NCI-H2196 (cell line): Measurements from ENCODE around the gene TKTL2.

Source experiments
- DNase-seq: peaks from one replicate; lab custom pipeline; 2025; ENCODE audit not compliant: unreplicated experiment; lab: John Stamatoyannopoulos, UW

TKTL2 gene

GRCh38 chr4:163473576-163473975, at the start of gene TKTL2:
TSS of gene TKTL2 (minus strand) at chr4:163473754. CDS start at chr4:163473734, 20 bp downstream.
- no peak for DNase-seq

GRCh38 chr4:163515198-163515597, 41.6 kb upstream of the TKTL2 start:
- no peak for DNase-seq

DNA sequence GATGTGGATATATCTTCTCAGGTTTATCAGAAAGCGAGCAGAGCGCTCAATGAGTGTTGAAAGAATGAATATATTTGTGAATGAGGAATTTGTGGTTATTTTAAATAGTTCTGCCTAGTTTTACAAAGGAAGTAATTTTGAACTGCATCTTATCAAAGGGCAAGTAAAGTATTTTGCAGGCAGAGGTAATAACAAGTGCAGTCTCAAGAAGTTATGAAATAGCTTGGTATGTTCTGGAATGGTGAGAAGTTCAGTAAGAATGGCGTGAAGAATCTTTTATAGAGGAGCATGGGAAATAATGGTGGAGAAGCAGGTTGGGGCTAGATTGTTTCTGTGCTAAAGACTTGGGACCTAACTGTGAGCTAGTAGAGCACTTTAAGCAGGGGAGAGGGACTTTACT, 31.8 kb upstream of the TKTL2 start:
- no peak for DNase-seq

DNA sequence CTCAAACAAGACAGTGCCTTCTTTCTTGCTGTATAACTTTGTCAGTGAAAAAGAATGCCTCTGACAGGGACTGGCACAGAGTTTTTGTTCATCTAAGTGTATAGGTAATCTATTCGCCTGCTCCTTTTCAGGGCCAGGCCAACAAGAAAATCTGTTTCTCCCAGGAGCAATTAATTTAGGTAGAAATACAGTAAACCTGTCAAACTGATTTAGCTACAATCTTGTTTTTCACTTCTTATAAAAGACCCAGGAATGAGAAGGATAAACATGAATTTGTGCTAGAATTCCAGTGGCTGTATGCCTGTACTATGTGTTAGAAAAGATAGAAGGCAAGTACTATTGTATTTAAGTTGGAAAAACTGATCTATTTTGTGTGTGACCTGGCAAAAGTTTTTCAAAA, 27.0 kb upstream of the TKTL2 start:
- no peak for DNase-seq

GRCh38 chr4:163495900-163496299, 22.3 kb upstream of the TKTL2 start:
- no peak for DNase-seq

DNA sequence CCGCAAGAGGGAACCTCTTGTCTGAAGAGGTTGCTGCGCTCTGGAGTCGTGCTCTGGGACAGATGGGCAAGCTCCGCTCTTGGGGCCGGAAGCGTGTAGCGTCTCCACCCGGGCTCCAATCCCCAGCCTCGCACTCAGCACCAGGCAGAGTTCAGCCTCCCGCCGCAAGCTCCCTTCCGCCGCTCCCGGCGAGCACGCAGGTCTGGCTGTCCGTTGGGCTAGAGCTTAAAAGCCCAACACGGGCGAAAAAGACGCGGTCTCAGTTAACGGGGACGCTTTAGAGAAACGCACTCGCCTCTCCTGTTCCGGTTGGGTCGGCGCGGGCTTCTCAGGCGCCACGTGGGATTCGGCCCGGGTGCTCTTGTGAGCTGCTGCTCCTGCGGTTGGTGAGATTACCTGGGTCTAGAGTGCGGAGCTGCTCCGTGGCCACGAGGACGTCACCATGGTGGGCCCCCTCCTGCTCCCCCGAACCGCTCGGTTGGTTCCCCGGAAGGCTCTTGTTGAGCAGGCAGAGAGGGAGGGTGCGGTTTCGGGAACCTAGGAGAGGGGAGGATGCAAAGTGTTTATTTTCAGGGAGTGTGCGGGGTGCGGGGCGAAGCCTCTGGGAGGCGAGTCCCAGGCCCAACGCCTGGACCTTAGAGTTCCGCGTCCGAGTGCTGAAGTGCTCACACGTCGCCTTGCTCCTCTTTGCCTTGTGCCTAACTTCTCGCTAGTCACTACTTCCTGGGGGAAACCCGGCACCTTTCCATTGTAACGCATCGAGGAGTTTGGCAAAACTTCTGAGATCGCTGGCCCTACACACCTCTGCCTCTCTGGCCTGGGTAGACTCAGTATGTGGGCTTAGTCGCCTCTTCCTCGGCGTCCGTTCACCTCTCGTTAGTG, 21.0 kb upstream of the TKTL2 start, which contains the start of gene TMA16:
TMA16 (plus strand) TSS at position 331 of the 882 bp plus-strand sequence; CDS start at position 443, 112 bp downstream.
- DNase-seq = peak; percentile 76

GRCh38 chr4:163493643-163494359, 20.2 kb upstream of the TKTL2 start:
- DNase-seq = no peak

DNA sequence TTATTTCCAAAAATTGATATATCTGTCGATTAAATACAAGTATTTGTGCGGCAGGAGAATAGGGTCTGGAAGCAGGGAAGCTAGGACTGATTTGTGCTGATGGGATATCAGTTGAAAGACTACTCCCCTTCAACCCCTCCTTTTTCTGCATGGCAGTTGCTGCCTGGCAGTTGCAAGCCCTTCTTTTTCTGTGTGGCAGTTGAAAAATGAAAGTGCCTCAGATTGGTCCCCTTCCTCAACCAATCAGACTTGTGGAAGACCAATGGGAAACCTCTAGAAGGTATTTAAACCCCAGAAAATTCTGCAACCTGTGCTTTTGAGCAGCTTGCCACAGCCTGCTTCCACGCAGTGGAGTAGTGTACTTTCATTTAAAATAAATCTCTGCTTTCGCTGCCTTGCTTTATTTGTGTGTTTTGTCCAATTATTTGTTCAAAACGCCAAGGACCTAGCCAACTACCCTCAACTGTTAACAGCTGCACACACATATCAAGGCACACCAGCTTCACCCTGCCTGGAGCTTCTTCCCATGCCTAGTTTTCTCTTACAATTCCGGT, 19.5 kb upstream of the TKTL2 start:
- no peak for DNase-seq

GRCh38 chr4:163489929-163490328, 16.4 kb upstream of the TKTL2 start:
- DNase-seq = no peak

GRCh38 chr4:163486321-163486720, 12.8 kb upstream of the TKTL2 start:
- DNase-seq = no peak

- no peak for DNase-seq
Measured at GRCh38 chr4:163485589-163485988, 12.0 kb upstream of the TKTL2 start.

GRCh38 chr4:163484906-163485305, 11.4 kb upstream of the TKTL2 start:
- DNase-seq = peak; percentile 10

DNA sequence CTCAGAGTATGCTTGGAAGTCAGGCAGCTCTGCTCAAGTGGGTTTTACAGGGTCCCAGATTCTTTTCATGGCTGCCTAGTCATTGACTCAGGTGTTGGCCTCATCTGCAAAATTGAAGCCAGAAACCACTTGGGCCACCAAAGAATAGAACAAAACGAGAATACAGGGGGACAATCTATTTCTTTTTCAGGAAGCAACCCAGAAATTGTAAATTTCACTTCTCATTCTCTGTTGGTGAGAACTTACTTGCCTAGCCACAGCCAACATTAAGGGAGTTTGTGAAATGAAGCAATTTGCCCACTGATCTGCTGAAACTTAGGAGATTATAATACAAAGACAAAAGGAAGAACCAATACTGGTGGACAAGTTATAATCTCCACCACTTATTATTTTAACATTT, 8.6 kb upstream of the TKTL2 start:
- no peak for DNase-seq

- DNase-seq = no peak
Measured at GRCh38 chr4:163476761-163477438, 3.3 kb upstream of the TKTL2 start.

DNA sequence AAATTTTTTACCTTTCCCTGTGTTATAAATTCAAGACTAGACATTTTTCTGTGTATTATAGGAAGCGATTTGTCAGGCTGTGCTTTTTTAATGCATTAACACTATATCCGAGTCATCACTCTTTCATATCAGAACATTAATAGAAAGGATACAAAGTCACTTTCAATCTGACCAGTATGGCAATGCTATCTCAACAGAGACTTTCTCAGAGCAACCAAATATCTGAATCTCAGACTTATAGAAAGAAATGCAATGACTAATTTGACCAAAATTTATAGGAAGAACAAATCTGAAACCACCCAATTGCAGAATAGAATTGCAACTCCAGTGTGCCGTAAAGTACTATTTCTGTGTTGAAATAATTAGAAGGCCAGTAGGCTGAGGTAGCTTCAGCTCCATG, 473 bp upstream of the TKTL2 start:
- no peak for DNase-seq

GRCh38 chr4:163473130-163473529, 424 bp downstream of the TKTL2 start:
- no peak for DNase-seq

GRCh38 chr4:163470391-163470790, 3.2 kb downstream of the TKTL2 start:
- no peak for DNase-seq

GRCh38 chr4:163467082-163467770, 6.3 kb downstream of the TKTL2 start:
- no peak for DNase-seq

GRCh38 chr4:163462556-163462955, 11.0 kb downstream of the TKTL2 start:
- DNase-seq = no peak

- DNase-seq = no peak
Measured at GRCh38 chr4:163448540-163449203, 24.9 kb downstream of the TKTL2 start.
